ENCODE measurements around the gene NACA. TPM values are rescaled to one million over a fixed set of nuclear protein-coding genes. Genes with fewer than 3 reads are reported as not detected.

NACA gene
- total and polyA plus RNA-seq, 8 donors, result 305 to 892 (median 506) TPM

DNA sequence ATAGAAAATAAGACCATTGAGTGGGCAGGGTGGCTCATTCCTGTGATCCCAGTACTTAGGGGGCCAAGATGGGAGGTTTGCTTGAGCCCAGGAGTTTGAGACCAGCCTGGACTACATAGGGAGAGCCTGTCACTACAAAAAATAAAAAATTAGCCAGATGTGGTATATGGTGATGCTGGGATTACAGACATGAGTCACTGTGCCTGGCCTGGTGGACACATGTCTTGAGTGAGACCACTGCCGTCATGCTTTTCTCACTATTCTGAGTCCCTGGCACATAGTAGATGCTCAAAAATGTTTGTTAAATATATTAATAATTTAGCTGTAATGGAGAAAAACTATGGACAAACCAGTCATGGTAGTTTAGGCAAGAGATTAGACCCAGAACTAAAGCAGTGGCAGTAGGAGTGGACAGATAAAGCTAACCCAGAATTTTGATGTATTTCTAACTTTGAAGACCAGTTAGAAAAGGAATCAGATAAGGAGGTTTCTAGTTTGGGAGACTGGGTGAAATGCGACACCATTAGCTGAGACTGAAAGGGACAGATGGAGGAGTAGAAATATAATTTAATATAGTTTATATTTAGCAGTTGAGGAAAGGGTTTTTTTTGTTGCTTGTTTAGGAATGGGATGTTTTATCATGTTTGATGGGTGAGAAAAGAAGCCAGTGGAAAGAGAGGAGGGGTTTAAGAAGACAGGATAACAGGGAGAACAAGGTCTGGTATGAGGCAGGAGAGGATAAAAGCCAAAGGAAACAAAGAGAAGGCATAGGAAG lies 29.6 kb downstream of the NACA start:
- intact Hi-C loops (cut with DNase I), result no loop called here
- DNase-seq (no peak), FAIRE-seq (no peak), ATAC-seq (no peak)
- WGBS, 2 donors, result 69 to 71% methylated on average over 2 of the region's 2 CpGs
- TF ChIP-seq, protein P1, sequence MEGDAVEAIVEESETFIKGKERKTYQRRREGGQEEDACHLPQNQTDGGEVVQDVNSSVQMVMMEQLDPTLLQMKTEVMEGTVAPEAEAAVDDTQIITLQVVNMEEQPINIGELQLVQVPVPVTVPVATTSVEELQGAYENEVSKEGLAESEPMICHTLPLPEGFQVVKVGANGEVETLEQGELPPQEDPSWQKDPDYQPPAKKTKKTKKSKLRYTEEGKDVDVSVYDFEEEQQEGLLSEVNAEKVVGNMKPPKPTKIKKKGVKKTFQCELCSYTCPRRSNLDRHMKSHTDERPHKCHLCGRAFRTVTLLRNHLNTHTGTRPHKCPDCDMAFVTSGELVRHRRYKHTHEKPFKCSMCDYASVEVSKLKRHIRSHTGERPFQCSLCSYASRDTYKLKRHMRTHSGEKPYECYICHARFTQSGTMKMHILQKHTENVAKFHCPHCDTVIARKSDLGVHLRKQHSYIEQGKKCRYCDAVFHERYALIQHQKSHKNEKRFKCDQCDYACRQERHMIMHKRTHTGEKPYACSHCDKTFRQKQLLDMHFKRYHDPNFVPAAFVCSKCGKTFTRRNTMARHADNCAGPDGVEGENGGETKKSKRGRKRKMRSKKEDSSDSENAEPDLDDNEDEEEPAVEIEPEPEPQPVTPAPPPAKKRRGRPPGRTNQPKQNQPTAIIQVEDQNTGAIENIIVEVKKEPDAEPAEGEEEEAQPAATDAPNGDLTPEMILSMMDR (IDR thresholded peaks at IDR 0.05), result no peak
- no peaks in the 10 kb centered on the region for H3K36me3 ChIP-seq
- H3K4me3 ChIP-seq, result no peak overlapping the region
- no peaks in the 10 kb centered on the region for H3K9me3 ChIP-seq
- no peak overlapping the region for H3K27ac ChIP-seq
- H3K27me3 ChIP-seq, result no peaks in the 10 kb centered on the region
- no peaks in the 10 kb centered on the region for H3K4me1 ChIP-seq

GRCh38 chr12:56694161-56694560 lies 30.9 kb downstream of the NACA start:
- no peak for ATAC-seq
- TF ChIP-seq, protein P1 (IDR thresholded peaks at IDR 0.05), result no peak
- WGBS, 2 donors, result 82 to 87% methylated on average over 5 of the region's 5 CpGs
- intact Hi-C loops (cut with DNase I), result no loop called here
- Histone ChIP-seq H3K27ac (no peak overlapping the region), H3K4me3 (no peak overlapping the region), H3K27me3 (no peaks in the 10 kb centered on the region), H3K4me1 (no peaks in the 10 kb centered on the region), H3K36me3 (no peaks in the 10 kb centered on the region), H3K9me3 (no peaks in the 10 kb centered on the region)
- no peak for FAIRE-seq
- no peak for DNase-seq

- intact Hi-C loops (cut with DNase I), result no loop called here
- Histone ChIP-seq H3K4me3 (peak overlapping the region; percentile 11 to 94 (median 46)), H3K27me3 (no peaks in the 10 kb centered on the region), H3K4me1 (peaks cover 0 to 4% (median 0%) of the 10 kb centered on the region in 3 donors), H3K9me3 (no peaks in the 10 kb centered on the region), H3K27ac (peak overlapping the region; percentile 95 to 100 (median 100)), H3K36me3 (no peaks in the 10 kb centered on the region)
- TF ChIP-seq, protein P1 (IDR thresholded peaks at IDR 0.05), result no peak
- FAIRE-seq, result no peak
- no peak for ATAC-seq
- DNase-seq, result no peak
- 1 to 3% methylated on average over 7 of the region's 7 CpGs for WGBS, 2 donors
Observed at GRCh38 chr12:56688846-56689109, 36.3 kb downstream of the NACA start.

- intact Hi-C loops (cut with DNase I), result no loop called here
- TF ChIP-seq, protein P1 (IDR thresholded peaks at IDR 0.05), result no peak
- FAIRE-seq, result no peak
- Histone ChIP-seq H3K4me3 (peak within 1 kb of the TSS; percentile 59 to 94 (median 78)), H3K9me3 (no peaks in the 10 kb centered on the region), H3K4me1 (peaks cover 0 to 4% (median 0%) of the 10 kb centered on the region in 3 donors), H3K27me3 (no peaks in the 10 kb centered on the region), H3K36me3 (no peaks in the 10 kb centered on the region), H3K27ac (peak within 1 kb of the TSS; percentile 95 to 100 (median 100))
- peak; percentile 96 to 99 (median 98) for DNase-seq
- 0 to 1% methylated on average over 47 to 64 of the region's 64 CpGs for WGBS, 2 donors
- ATAC-seq, result peak; percentile 81 to 90 (median 86)
Observed at GRCh38 chr12:56688129-56688845, 36.8 kb downstream of the NACA start, which contains the start of gene PTGES3. PTGES3 (minus strand) TSS chr12:56688284; CDS start chr12:56687999, 285 bp downstream.

Measured in pancreas (tissue), 10 donors.